ENCODE results near the gene GFRA1.

Gene GFRA1

DNA sequence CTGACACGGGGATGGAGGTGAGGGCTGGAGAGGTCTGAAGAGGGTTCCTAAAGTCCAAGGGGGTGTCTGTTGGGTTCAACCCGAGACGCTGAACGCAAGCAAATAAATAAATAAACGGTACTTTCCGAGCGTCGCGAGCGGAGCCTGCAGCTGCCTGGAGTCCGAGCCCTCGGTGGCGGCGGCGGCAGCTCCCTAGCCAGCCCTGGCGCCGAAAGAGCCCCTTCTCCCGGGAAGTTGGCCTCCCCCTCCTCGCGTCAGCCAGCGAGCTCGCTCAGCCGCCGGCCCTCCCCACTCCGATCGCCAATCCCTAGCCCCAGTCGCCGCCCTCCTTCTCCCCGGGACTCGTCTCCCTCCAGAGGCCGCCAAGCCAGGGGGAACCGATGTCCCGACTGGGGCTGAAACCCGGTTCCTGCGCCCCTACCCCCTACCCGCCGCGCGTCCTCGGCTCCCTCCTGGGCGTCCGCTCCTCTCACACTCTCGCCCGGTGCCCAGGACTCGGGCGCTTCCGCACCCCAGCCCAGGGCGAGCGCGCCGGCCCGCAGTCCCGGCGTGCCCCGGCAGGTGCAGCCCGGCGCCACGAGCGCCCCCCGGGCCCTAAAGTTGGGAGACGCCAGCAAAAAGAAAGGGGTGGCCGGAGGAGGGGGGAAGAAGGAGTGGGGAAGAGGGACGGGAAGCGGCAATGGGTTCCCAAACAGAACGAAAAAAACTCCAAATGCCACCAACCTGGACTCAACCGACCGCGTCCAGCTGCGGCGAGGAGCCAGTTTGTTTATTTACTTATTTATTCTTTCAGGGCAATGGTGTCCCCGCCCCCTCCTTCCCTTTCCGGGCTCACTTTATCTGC lies at the start of gene GFRA1:
GFRA1 (minus strand) TSS at position 767 of the 844 bp plus-strand sequence. CDS start 1,177 bp downstream, outside the sequence.
- peak; percentile 72 for DNase-seq (ENCODE audit: low spot score)

DNA sequence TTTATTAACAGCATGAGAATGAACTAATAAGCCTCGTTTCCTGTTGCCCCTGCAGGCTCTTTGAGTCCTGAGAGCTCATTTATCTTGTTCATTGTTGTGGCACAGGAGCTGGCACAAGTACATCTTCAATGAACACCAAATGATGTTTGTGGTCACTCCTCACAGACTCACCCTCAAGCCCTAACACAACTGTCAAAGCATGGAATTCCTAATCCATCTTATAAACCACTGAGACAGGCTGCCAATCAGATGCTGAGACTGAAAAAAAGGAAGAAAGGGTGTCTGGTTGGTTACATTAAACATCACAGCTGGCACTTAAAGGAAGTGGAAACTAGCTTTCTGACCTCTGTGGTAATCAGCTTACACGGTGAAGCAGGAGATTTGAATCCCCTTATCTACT lies 43.5 kb upstream of the GFRA1 start:
- DNase-seq (ENCODE audit: low spot score), result no peak

DNA sequence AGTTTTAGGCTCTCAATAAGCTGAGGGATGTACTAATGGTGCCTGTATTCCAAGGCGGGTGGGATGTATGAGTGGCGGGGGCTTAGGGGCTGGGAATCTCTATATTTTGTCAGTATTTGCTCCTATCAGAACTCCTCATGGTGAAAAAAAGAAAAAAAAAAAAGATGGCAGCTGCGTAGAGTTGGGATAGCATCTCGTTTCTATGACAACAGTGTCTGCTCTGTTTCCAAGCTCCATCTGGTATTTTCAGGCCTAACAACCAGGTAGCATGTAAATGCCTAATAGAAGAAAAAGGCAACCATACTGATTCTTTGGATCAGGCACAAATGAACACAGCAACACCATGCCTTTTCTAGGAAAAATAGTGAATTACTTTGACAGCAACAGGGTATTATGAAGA lies 39.5 kb upstream of the GFRA1 start:
- DNase-seq (ENCODE audit: low spot score), result no peak

DNA sequence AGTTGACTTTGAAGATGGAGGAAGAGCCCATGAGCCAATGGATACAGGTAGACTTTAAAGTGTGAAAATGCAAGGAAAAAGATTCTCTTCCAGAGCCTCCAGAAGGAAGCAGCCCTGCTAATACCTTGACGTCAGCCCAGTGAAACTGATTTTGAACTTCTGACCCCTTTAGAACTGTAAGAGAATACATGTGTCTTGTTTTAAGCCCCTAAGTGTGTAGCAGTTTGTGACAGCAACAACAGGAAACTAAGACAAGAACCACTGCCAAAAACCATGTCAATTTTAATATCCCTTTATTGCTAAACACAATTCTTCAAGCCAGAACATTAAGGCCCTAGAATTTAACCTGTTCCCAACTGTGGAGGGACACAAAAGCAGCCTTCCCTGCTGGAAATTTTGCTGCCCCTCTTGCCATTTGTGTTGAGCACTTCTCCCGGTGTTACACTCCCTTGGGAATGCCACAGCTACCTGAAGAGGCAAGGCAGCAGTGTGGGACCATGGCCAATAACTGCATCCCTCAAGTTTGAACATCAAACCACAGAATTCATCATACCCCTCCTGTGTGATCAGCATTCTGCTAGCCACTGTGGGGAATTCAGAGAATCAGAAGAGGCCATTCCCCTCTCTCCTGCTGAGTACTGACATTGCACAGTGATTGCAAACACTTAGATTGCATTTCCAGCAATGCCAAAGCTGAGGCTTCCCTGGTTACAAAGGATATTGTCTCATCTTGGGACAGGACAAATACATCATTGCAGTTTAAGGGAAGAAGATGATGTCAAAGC lies 38.9 kb upstream of the GFRA1 start:
- DNase-seq (ENCODE audit: low spot score), result no peak

GRCh38 chr10:116311016-116311415 lies 38.0 kb upstream of the GFRA1 start:
- no peak for DNase-seq (ENCODE audit: low spot score)

- no peak for DNase-seq (ENCODE audit: low spot score)
Observed at GRCh38 chr10:116307455-116307854, 34.4 kb upstream of the GFRA1 start.

GRCh38 chr10:116306847-116307246 lies 33.8 kb upstream of the GFRA1 start:
- DNase-seq (ENCODE audit: low spot score), result no peak

DNA sequence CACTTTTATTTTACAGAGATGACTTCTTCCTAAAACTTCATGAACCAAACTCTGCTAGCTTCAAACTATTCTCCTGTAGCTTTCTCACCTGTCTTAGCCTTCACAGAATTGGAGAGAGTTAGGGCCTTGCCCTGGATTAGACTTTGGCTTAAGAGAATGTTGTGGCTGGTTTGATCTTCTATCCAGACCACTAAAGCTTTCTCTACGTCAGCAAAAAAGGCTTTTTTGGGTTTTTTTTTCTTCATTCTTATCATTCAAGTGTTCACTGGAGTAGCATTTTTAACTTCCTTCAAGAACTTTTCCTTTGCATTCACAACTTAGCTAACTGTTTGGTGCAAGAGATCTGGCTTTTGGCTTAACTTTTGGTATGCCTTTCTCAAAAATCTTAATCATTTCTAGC lies 31.9 kb upstream of the GFRA1 start:
- DNase-seq (ENCODE audit: low spot score), result no peak

DNA sequence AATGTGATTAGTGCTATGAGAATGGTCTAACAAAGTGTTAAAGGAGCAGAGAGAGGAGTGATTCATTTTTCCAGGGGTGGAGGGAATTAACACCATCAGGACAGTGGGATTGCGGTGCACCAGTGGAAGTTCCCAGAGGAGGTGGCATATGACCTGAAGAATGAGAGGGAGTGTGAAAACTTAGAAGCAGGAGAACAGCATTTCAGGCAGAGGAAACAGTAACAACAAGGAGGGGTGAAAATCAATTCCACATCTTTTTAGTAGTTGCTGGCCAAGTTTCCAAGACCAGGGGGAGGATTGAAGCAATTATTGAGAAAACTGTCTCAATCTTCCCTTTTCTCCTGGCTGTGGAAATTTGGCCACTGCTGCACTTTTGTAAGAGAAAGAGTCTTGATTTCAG lies 27.5 kb upstream of the GFRA1 start:
- no peak for DNase-seq (ENCODE audit: low spot score)

GRCh38 chr10:116298586-116298985 lies 25.6 kb upstream of the GFRA1 start:
- no peak for DNase-seq (ENCODE audit: low spot score)

DNA sequence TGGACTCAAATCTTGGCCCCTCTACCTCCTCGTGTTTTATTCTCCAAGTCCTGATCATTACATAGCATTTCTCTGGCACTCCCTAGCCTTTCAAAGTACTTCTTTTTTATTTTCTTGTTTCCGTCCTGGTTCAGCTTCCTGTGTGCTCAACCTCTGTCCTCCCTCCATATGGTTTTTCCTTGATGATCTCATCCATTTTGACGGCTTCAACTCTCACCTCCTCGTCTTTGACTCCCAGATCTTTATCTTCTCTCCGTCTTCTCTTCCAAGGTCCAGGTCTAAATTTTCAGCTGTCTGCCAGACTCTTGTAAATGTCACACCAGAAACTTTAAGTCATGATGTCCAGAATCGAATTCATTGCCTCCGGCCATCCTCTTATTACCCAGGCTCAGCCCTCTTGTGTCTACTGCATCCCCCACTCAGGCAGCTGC lies 23.3 kb upstream of the GFRA1 start:
- DNase-seq (ENCODE audit: low spot score), result no peak

DNA sequence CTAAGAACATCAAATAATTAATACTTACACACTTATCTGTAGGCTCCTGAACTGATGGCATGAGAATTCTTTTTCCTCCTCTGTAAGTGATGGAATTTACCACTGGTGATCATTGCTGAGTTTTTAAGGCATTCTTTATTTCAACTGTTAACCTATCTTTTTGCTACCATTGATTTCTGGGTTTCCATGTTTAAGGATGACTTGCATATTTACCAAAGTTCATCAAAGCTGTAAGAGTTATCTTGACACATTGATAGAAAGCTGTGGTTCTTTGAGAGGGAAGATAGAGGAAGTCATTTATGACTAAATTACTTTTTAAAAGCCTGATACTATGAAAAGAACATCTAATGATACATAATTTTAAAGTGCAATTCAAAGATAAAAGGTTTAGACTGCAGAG lies 19.5 kb upstream of the GFRA1 start:
- no peak for DNase-seq (ENCODE audit: low spot score)

GRCh38 chr10:116289652-116290051 lies 16.6 kb upstream of the GFRA1 start:
- DNase-seq (ENCODE audit: low spot score), result no peak

- no peak for DNase-seq (ENCODE audit: low spot score)
Observed at GRCh38 chr10:116287906-116288501, 15.0 kb upstream of the GFRA1 start.

DNA sequence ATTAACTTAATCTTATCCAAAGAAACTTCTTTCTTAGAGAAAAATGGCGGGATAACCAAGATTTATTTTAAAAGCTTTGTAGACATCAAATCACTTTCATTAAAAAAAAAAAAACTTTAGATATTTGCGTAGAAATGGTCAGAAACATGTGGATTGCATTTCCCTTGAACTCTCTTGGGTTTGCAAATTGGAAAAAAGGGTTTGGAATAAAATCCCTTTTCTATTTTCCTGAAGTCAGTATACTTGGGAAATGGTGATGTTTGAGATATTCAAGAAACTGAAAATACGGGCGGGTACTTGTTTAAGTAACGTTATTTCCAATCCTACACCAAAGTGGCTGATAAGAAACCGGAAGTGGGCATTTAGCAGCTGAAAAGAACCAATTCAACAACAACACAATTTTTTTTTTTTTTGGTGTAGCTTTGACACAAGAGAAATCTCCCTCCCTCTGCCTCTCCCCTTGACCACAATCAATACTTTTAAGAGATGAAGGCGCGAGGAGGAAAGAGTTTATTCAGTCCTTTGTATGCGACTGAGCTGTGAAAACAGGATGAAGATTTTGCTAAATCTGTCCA lies 13.7 kb upstream of the GFRA1 start:
- no peak for DNase-seq (ENCODE audit: low spot score)

DNA sequence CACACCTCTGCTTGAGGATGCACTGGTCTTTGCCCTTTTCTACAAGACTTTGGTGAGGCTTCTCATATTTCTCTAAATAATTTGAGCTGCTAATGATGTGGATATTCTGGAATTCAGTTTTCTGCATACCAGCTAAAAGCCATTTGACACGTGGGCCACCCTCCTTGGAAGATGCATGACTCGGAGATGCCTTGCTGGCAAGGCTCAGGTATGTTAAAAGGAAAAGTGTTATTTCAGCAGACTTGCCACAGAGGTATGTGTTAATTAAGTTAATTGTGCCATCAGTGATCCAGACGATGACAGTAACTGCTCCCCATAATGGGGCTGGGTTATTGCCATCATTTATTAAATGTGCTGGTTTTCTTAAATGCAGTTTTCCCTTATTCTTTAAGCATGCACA lies 8.8 kb upstream of the GFRA1 start:
- no peak for DNase-seq (ENCODE audit: low spot score)

GRCh38 chr10:116278846-116279245 lies 5.8 kb upstream of the GFRA1 start:
- DNase-seq (ENCODE audit: low spot score), result no peak

- DNase-seq (ENCODE audit: low spot score), result no peak
Observed at GRCh38 chr10:116276981-116277380, 4.0 kb upstream of the GFRA1 start.

DNA sequence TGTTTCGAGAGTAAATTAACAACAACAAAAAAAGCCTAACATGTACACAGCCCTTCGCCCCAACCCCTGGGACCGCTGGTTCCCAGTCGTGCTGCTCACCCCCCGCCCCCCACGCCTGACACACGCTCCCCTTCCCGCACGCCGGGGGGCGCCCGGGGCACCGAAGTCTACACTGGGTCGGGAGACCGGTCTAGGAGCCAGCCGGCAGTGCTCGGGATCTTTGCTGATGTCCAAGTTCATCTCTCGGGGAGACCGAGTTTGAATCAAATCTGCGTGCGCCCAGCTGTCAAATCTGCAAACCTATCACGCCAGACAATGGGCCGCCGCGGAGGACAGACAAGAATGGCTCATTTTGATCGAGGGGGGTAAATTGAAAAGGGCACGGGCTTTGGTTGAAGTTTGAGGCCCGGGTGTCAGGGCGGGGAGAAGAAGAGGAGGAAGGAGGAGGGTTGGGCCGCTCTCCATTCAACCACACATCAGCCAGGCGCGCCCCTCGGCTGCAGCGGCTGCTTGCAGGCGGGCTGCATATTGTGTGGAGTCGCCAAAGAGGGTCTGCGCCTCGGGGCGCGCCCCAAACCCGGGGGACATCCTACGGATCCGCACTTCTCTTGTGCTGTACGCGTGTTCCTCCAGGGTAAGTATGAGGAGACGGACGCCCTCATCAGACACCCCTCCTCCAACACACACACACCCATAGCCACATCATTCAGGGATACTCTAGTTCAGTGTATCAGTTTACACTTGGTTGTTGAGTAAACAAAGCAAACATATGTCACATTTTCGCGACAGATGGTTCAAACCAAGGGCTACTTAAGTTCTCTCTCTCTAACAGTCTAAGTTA lies 1.3 kb upstream of the GFRA1 start:
- peak; percentile 80 for DNase-seq (ENCODE audit: low spot score)

DNA sequence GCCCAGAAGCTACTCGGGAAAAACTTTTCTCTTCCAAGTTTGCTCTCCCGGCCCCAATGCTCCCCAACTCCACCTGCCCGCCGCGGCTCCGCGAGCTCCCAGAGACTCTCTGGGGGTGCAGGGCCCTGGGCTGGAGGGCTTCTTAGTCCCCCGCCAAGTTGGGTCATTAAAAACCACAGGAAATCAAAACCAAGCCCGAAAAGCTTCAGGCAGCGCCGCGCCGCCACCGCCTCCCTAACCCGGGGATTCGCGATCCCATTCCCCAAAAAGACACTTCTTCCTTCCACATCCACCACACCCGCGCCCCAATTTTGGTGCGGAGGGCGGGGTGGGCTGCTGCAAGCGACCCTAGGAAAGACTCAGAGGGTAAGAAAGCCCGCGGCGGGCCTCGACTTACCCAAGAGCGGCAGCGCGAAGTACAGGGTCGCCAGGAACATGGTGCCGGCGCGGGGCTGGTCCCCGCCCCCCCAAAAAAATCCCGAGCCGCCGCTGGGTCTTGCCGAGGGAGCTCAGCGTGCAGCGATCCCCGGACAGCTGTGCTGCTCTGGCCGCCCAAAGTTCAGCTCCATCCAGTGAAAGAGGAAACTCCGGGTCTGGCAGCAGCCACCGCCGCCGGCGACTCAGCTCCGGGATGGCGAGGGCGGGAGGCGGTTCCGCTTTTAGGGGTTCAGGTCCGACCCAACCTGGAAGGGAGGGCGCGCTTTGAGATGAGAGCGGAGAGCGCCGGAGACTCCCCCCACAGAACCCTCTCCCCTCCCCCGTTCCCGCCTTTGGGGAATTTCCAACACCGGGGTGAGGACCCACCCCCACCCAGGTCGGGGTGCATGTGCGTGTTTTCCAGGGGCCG lies 1.2 kb downstream of the GFRA1 start:
- peak; percentile 74 for DNase-seq (ENCODE audit: low spot score)

Data from left forelimb (tissue), 1 donor.